Pancreas (tissue), 10 donors: ENCODE results near the gene PACRG. TPM values are rescaled to one million over a fixed set of nuclear protein-coding genes. Genes with fewer than 3 reads are reported as not detected.

Source experiments
- ATAC-seq, 4 donors: fragments of 200-7000 bp; cut with Tn5 transposase; one replicate each; pipeline versions ENCODE4 v1.8.0 to v1.9.1; 2020; ENCODE audit warnings: mild to moderate bottlenecking in 4 of 4, moderate library complexity in 4 of 4
- DNase-seq, 6 donors: peaks; one replicate each; pipeline ENCODE4 v3.0.0-alpha.2; 2020
- FAIRE-seq: peaks from 2 replicates; lab custom pipeline; 2012; peaks lifted over from hg19 to GRCh38; lab: Jason Lieb, UNC
- H3K27ac ChIP-seq, 4 donors: fragments of 200-600 bp; sonication (generic); 1 replicate in 3 of 4; 2 replicates in 1 of 4; pipeline versions ENCODE4 v1.5.0 to v1.8.0; 2020
- H3K27me3 ChIP-seq, 4 donors: fragments of 200-600 bp; one replicate each; pipeline ENCODE4 v1.8.0; 2021
- H3K36me3 ChIP-seq, 3 donors: fragments of 200-600 bp; sonication (generic) in 1 of 3; one replicate each; pipeline versions ENCODE4 v1.5.0 to v1.8.0; 2020 to 2021
- H3K4me1 ChIP-seq, 3 donors: fragments of 200-600 bp; one replicate each; pipeline ENCODE4 v1.8.0; 2021
- H3K4me3 ChIP-seq, 4 donors: fragments of 200-600 bp; sonication (generic) in 2 of 4; one replicate each; pipeline versions ENCODE4 v1.5.0 to v1.8.0; 2020 to 2021
- H3K9me3 ChIP-seq, 4 donors: fragments of 200-600 bp; one replicate each; pipeline ENCODE4 v1.8.0; 2021
- WGBS, 2 donors: extraction: QIAGEN DNeasy Blood & Tissue Kit; methylation state at CpG; one replicate each; pipeline ENCODE4 v1.1.7; 2013; 5-methylcytosine and 5-hydroxymethylcytosine counted together
- intact Hi-C, 3 donors: fragments of 100-400 bp; cut with DNase I; formaldehyde crosslinking; loops; one replicate each; pipeline versions ENCODE4 v1.11.1 to v1.14.2; 2022
- polyA plus RNA-seq, 2 donors: library from polyadenylated mRNA; stranded (reverse); fragments of 200-250 nt; gene quantifications; one replicate each; pipeline ENCODE4 v1.2.3, GENCODE V29; 2013
- total RNA-seq, 6 donors: library from RNA; stranded (reverse); fragmentation: NEBNext Ultra II Directional in 4 of 6; extraction: Animal tissue kit (Norgen Biotek cat#: 25700) in 4 of 6; gene quantifications; one replicate each; pipeline versions ENCODE4 v1.2.1 to v1.2.4, GENCODE V29; 2021 to 2023
- TF ChIP-seq, protein P1 (sequence below), 4 donors: fragments of 200-600 bp; sonication (generic) in 3 of 4; IDR thresholded peaks; one replicate each; pipeline versions ENCODE4 v1.5.0 to v1.8.0; 2021; ENCODE audit warnings: antibody characterized with exemption in 4 of 4
- donor health status: healthy with polysubstance abuse.
- donor health status: DM: no; HTN: no; CAD: no; lungs with moderate emphysema.
- donor health status: DM: no; HTN: no; CAD: no.
- donor health status: control.
- donor health status: control.
- donor health status: Bipolar disorder and iron deficiency.
- donor health status: DM: yes; HTN: yes; CAD: no.
- donor health status: DM: no; HTN: no; CAD: no.
- donor health status: DM: no; HTN: no; CAD: no.
- donor health status: DM: yes; HTN: yes; CAD: no.

Gene PACRG
- total and polyA plus RNA-seq, 8 donors = 2.5 to 7.1 (median 3.5) TPM

DNA sequence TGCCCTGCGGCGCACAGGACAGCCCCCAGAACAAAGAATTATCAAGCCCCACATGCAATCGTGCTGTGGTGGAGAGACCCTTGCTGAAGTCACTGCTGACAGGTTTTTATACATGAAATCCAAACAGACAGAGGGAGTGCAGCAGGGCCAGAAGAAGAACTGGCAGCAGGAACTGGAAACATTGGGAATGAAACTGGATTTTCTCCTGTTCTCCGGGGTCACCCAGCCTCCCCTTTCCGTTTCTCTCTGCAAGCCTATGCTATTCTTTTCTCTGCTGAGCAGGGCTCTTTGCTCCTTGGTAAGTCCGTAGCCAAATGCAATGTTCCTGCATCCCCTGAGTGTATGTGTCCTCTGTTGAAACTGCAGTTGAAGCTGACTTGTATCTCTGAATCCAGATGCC is 623.2 kb downstream of the PACRG start:
- no peak for FAIRE-seq
- Histone ChIP-seq H3K9me3 (no peaks in the 10 kb centered on the region), H3K36me3 (no peaks in the 10 kb centered on the region), H3K27me3 (no peaks in the 10 kb centered on the region), H3K4me3 (no peak overlapping the region), H3K4me1 (no peaks in the 10 kb centered on the region), H3K27ac (no peak overlapping the region)
- no peak for DNase-seq
- TF ChIP-seq, protein P1, sequence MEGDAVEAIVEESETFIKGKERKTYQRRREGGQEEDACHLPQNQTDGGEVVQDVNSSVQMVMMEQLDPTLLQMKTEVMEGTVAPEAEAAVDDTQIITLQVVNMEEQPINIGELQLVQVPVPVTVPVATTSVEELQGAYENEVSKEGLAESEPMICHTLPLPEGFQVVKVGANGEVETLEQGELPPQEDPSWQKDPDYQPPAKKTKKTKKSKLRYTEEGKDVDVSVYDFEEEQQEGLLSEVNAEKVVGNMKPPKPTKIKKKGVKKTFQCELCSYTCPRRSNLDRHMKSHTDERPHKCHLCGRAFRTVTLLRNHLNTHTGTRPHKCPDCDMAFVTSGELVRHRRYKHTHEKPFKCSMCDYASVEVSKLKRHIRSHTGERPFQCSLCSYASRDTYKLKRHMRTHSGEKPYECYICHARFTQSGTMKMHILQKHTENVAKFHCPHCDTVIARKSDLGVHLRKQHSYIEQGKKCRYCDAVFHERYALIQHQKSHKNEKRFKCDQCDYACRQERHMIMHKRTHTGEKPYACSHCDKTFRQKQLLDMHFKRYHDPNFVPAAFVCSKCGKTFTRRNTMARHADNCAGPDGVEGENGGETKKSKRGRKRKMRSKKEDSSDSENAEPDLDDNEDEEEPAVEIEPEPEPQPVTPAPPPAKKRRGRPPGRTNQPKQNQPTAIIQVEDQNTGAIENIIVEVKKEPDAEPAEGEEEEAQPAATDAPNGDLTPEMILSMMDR (IDR thresholded peaks at IDR 0.05) = no peak
- no peak for ATAC-seq
- intact Hi-C loops = no loop called here
- WGBS, 2 donors = 64 to 73% methylated on average over 6 of the region's 6 CpGs

DNA sequence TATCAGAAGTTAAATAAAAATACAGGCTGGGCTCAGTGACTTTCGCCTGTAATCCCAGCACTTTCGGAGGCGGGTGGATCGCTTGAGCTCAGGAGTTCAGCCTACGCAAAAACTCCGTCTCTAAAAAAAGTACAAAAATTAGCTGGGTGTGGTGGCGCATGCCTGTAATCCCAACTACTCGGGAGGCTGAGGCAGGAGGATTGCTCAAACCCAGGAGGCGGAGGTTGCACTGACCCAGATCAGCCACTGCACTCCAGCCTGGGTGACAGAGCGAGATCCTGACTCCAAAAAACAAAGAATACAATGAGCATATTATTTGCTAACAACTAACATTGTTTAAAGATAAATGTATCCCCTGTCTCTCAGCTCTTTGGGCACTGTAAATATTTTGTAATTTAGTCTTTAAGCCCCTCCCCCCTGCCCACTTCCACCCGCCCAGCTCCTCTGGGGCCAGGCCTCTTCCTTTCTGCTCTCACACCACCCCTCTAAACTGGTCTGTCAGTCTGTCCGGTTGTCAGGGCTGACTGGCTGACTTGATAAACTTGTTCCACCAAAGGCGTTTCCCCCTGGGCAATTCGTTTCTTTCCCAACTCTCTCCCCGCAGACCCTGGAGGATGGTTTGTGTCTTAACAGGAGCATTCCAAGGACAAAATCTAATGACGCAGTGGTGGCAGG is 624.4 kb downstream of the PACRG start:
- FAIRE-seq (no peak), ATAC-seq (no peak), DNase-seq (no peak)
- Histone ChIP-seq H3K4me1 (no peaks in the 10 kb centered on the region), H3K4me3 (no peak overlapping the region), H3K9me3 (no peaks in the 10 kb centered on the region), H3K27ac (no peak overlapping the region), H3K36me3 (no peaks in the 10 kb centered on the region), H3K27me3 (no peaks in the 10 kb centered on the region)
- WGBS, 2 donors = 84% methylated on average over 16 of the region's 16 CpGs
- TF ChIP-seq, protein P1 (IDR thresholded peaks at IDR 0.05) = no peak
- intact Hi-C loops = no loop called here

DNA sequence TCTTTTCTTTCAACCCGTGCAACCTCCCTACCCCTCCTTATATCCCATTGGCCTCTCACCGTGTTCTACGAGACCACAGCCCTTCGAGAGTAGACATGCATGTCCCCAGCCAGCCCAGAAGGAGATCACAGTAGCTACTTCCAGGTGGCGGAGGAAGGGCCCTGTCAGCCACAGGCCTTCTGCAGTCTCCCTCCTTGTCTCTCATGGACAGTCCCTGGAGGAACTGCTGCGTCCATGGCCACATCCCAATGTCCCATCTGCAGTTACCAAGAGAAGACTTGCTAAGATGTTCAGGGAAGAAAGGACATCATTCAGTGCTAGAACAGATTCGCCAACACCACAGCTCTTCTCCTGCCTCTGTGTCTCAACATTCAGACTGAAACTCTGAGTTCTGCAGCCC is 625.2 kb downstream of the PACRG start:
- Histone ChIP-seq H3K9me3 (no peaks in the 10 kb centered on the region), H3K27ac (no peak overlapping the region), H3K4me1 (no peaks in the 10 kb centered on the region), H3K27me3 (no peaks in the 10 kb centered on the region), H3K4me3 (no peak overlapping the region), H3K36me3 (no peaks in the 10 kb centered on the region)
- WGBS, 2 donors = 77 to 90% methylated on average over 7 of the region's 7 CpGs
- FAIRE-seq (no peak), DNase-seq (no peak), ATAC-seq (no peak)
- TF ChIP-seq, protein P1 (IDR thresholded peaks at IDR 0.05) = no peak
- intact Hi-C loops = no loop called here

DNA sequence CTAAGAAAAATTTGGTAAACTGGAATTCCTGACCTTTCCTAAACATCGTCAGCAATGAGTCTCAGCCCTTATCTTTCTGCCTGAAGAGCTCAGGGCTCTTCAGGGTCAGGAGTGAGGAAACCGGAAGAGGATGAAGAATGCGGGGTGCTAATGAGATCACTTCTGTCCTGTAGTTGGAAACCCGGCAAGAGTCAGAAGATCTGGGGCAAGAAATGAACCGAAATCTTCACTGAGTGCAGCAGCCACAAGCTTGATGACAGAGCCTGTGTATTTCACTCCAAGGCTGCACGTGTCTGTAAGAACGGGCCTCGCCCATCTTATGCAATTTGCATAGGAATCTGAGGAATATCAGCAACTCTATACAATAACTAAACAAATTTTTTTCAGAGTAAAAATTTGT is 626.3 kb downstream of the PACRG start:
- 67 to 72% methylated on average over 8 of the region's 8 CpGs for WGBS, 2 donors
- Histone ChIP-seq H3K4me1 (no peaks in the 10 kb centered on the region), H3K27ac (peak overlapping the region in 1 of 4 donors; percentile 69), H3K36me3 (no peaks in the 10 kb centered on the region), H3K4me3 (no peak overlapping the region), H3K9me3 (no peaks in the 10 kb centered on the region), H3K27me3 (no peaks in the 10 kb centered on the region)
- intact Hi-C loops = no loop called here
- TF ChIP-seq, protein P1 (IDR thresholded peaks at IDR 0.05) = no peak
- no peak for DNase-seq
- no peak for FAIRE-seq
- ATAC-seq = peak in 3 of 4 donors; percentile 21 to 53 (median 21)

DNA sequence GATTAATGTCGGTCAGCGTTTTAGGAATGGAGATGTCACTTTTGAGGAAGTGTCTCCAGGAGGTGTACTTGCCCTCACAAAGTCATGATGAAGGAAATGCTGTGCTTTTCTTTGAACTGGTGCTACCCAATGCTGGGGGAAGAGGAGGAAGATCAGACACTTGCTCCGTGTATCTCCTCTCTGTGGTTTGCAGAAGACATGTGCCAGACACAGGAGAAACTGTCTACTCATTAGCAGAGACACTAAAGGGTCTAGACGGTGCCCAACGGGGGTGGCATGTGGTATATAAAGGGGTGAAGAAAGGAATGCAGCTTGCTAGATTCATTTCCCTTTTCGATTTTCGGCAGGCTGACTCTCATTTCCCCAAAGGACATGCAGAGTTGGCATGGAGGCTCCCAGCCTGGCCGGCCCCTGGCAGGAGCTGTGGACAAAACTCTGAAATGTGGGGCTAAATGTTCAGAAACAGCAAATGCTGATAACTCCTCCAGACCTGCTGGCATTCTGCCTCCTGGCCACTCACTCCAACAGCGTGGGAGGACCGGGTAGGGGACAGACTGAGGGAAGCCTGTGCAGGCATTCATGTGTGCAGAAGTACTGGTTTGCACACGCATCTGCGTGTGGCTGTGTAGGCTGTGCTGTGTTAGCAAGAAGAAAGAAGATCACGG is 627.1 kb downstream of the PACRG start:
- Histone ChIP-seq H3K27me3 (no peaks in the 10 kb centered on the region), H3K4me1 (no peaks in the 10 kb centered on the region), H3K9me3 (no peaks in the 10 kb centered on the region), H3K27ac (peak overlapping the region in 2 of 4 donors; percentile 6 to 69), H3K4me3 (no peak overlapping the region), H3K36me3 (no peaks in the 10 kb centered on the region)
- peak in 3 of 4 donors; percentile 37 to 59 (median 43) for ATAC-seq
- WGBS, 2 donors = 54 to 66% methylated on average over 13 of the region's 13 CpGs
- no peak for FAIRE-seq
- peak in 1 of 6 donors; percentile 38 for DNase-seq
- intact Hi-C loops = no loop called here
- TF ChIP-seq, protein P1 (IDR thresholded peaks at IDR 0.05) = no peak
